ENCODE data around the gene RILPL2. TPM values are rescaled to one million over a fixed set of nuclear protein-coding genes. Genes with fewer than 3 reads are reported as not detected.
"Not testable (repeated sequence)": the region's sequence is repeated elsewhere in the genome, so short reads cannot be mapped to it uniquely, and the experiment has no call there.

Gene RILPL2
- total RNA-seq, 1 donor from 2014 or later: 1.4 TPM

GRCh38 chr12:123453165-123453564 is 16.7 kb upstream of the RILPL2 start:
- Histone ChIP-seq H3K4me3 (ENCODE audit: insufficient read depth, low read depth, low read length) (no peak overlapping the region), H3K79me2 (ENCODE audit: insufficient read depth, low read length) (no peaks in the 10 kb centered on the region), H4K20me1 (ENCODE audit: insufficient read depth, low read length) (no peaks in the 10 kb centered on the region), H3K27me3 (ENCODE audit: insufficient read depth, low read length) (no peaks in the 10 kb centered on the region), H3K9ac (ENCODE audit: low read length) (no peak overlapping the region), H3K9me3 (ENCODE audit: insufficient read depth, low read depth, low read length) (no peaks in the 10 kb centered on the region), H3K27ac (ENCODE audit: low read depth, low read length) (no peak overlapping the region), H2AFZ (ENCODE audit: low read depth, low read length) (no peak overlapping the region), H3K36me3 (ENCODE audit: insufficient read depth, low read length) (no peaks in the 10 kb centered on the region), H3K4me1 (ENCODE audit: insufficient read depth, low read length) (no peaks in the 10 kb centered on the region), H3K4me2 (ENCODE audit: low read length) (no peak overlapping the region)
- no peaks in the 10 kb centered on the region for H3K27me3 Mint-ChIP-seq (ENCODE audit: low read depth, unreplicated experiment)
- DNase-seq (ENCODE audit: low read depth) (no peak), FAIRE-seq (no peak)
- no peak overlapping the region for H3K27ac Mint-ChIP-seq (ENCODE audit: unreplicated experiment)
- H3K9me3 Mint-ChIP-seq (ENCODE audit: unreplicated experiment): no peaks in the 10 kb centered on the region
- H3K4me3 Mint-ChIP-seq (ENCODE audit: unreplicated experiment): no peak overlapping the region
- H3K36me3 Mint-ChIP-seq (ENCODE audit: low read depth, unreplicated experiment): no peaks in the 10 kb centered on the region
- H3K4me1 Mint-ChIP-seq (ENCODE audit: low read depth, unreplicated experiment): no peaks in the 10 kb centered on the region
- TF ChIP-seq CTCF (IDR thresholded peaks at IDR 0.05; ENCODE audit: insufficient read depth, low read depth, low read length) (no peak), EZH2 (IDR thresholded peaks at IDR 0.05; ENCODE audit: insufficient read depth, low read length) (no peak)

- H3K36me3 ChIP-seq (ENCODE audit: insufficient read depth, low read length); H3K27ac Mint-ChIP-seq (ENCODE audit: unreplicated experiment); H4K20me1 ChIP-seq (ENCODE audit: insufficient read depth, low read length); H3K27ac ChIP-seq (ENCODE audit: low read depth, low read length); H2AFZ ChIP-seq (ENCODE audit: low read depth, low read length); H3K9me3 ChIP-seq (ENCODE audit: insufficient read depth, low read depth, low read length); H3K36me3 Mint-ChIP-seq (ENCODE audit: low read depth, unreplicated experiment); H3K9ac ChIP-seq (ENCODE audit: low read length); H3K4me2 ChIP-seq (ENCODE audit: low read length); H3K4me3 ChIP-seq (ENCODE audit: insufficient read depth, low read depth, low read length); H3K4me3 Mint-ChIP-seq (ENCODE audit: unreplicated experiment); H3K27me3 ChIP-seq (ENCODE audit: insufficient read depth, low read length); H3K4me1 Mint-ChIP-seq (ENCODE audit: low read depth, unreplicated experiment); DNase-seq (ENCODE audit: low read depth); H3K9me3 Mint-ChIP-seq (ENCODE audit: unreplicated experiment); FAIRE-seq; H3K4me1 ChIP-seq (ENCODE audit: insufficient read depth, low read length); H3K27me3 Mint-ChIP-seq (ENCODE audit: low read depth, unreplicated experiment); H3K79me2 ChIP-seq (ENCODE audit: insufficient read depth, low read length): not testable (repeated sequence)
Observed at GRCh38 chr12:123452276-123452550, 15.7 kb upstream of the RILPL2 start.

- Mint-ChIP-seq H3K4me3 (ENCODE audit: unreplicated experiment) (no peak overlapping the region), H3K27me3 (ENCODE audit: low read depth, unreplicated experiment) (no peaks in the 10 kb centered on the region), H3K27ac (ENCODE audit: unreplicated experiment) (no peak overlapping the region), H3K36me3 (ENCODE audit: low read depth, unreplicated experiment) (no peaks in the 10 kb centered on the region), H3K4me1 (ENCODE audit: low read depth, unreplicated experiment) (peaks cover 5% of the 10 kb centered on the region), H3K9me3 (ENCODE audit: unreplicated experiment) (no peaks in the 10 kb centered on the region)
- H3K4me3 ChIP-seq (ENCODE audit: insufficient read depth, low read depth, low read length): no peak overlapping the region
- no peak overlapping the region for H2AFZ ChIP-seq (ENCODE audit: low read depth, low read length)
- H3K27me3 ChIP-seq (ENCODE audit: insufficient read depth, low read length): no peaks in the 10 kb centered on the region
- H3K4me2 ChIP-seq (ENCODE audit: low read length): no peak overlapping the region
- DNase-seq (ENCODE audit: low read depth) (no peak), FAIRE-seq (no peak)
- TF ChIP-seq CTCF (IDR thresholded peaks at IDR 0.05; ENCODE audit: insufficient read depth, low read depth, low read length) (no peak), EZH2 (IDR thresholded peaks at IDR 0.05; ENCODE audit: insufficient read depth, low read length) (no peak)
- H3K27ac ChIP-seq (ENCODE audit: low read depth, low read length): no peak overlapping the region
- H3K4me1 ChIP-seq (ENCODE audit: insufficient read depth, low read length): no peaks in the 10 kb centered on the region
- no peak overlapping the region for H3K9ac ChIP-seq (ENCODE audit: low read length)
- no peaks in the 10 kb centered on the region for H4K20me1 ChIP-seq (ENCODE audit: insufficient read depth, low read length)
- no peaks in the 10 kb centered on the region for H3K36me3 ChIP-seq (ENCODE audit: insufficient read depth, low read length)
- no peaks in the 10 kb centered on the region for H3K9me3 ChIP-seq (ENCODE audit: insufficient read depth, low read depth, low read length)
- H3K79me2 ChIP-seq (ENCODE audit: insufficient read depth, low read length): no peaks in the 10 kb centered on the region
Observed at GRCh38 chr12:123450636-123451035, 14.2 kb upstream of the RILPL2 start.

Measured in astrocyte (in vitro differentiated cells and primary cell).